HG02973 (cell line): ENCODE measurements around the gene FGD4.

Experiments used
- ATAC-seq: cut with Tn5 transposase; IDR thresholded peaks from one replicate; pipeline ENCODE4 v1.9.1; 2021; ENCODE audit warnings: moderate library complexity; ENCODE audit not compliant: unreplicated experiment

Gene FGD4

GRCh38 chr12:32603071-32603470 lies 203.7 kb downstream of the FGD4 start:
- no peak for ATAC-seq

GRCh38 chr12:32603858-32604257 lies 204.5 kb downstream of the FGD4 start:
- ATAC-seq: peak; percentile 90

GRCh38 chr12:32604565-32604964 lies 205.2 kb downstream of the FGD4 start:
- no peak for ATAC-seq

DNA sequence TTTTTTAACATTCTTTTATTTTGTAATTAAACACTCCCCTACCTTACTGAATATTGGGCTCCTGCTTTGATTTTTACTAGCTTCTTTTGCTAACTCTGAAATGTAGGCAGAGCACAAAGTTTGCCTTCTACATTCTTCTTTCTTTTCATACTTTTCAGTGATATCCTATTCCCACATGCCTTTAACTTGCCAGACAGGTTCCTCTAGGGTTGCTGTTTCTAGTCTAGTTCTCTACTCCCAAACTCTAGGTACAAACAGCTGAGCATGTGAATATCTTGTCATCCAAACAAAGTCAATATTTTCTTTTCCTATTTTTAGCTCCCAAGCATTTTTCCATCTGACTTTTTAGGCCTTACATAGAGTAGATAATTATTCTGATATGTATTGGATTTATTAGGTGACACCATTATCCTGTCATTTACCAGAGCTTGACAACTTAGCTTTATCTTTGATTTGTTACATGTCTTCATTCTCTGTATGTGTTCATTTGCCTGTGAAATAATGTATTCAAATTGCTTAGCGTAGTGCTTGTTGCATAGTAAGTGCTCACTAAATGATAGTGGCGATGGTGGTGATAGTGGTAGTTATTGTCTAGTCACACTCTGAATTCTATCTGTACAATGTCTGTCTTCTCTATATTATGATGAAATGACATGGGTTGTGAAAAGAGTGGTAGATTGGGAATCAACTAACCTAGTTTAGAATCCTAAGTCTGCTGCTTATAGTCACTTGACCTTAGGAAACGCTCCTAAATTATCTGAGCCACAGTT lies 206.2 kb downstream of the FGD4 start:
- ATAC-seq: no peak

GRCh38 chr12:32606443-32606842 lies 207.1 kb downstream of the FGD4 start:
- no peak for ATAC-seq

DNA sequence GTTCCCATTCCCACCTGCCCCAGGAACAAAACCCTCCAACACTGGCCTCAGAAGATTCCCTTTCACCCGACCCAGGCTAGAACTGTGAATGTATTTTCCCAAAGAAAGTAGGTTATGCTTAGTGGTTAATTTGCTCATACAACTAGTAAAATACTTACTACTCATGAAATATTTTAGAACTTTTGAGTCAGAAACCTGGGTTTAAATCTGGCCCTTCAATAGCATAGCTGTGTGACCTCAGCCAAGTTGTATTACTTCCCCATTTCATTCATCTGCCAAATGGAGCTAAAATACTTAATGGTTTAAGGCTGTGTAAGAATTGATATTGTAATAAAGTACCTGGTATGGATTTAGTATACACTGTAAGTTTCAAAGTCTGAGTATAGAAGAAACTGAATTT lies 210.6 kb downstream of the FGD4 start:
- ATAC-seq: peak; percentile 51

DNA sequence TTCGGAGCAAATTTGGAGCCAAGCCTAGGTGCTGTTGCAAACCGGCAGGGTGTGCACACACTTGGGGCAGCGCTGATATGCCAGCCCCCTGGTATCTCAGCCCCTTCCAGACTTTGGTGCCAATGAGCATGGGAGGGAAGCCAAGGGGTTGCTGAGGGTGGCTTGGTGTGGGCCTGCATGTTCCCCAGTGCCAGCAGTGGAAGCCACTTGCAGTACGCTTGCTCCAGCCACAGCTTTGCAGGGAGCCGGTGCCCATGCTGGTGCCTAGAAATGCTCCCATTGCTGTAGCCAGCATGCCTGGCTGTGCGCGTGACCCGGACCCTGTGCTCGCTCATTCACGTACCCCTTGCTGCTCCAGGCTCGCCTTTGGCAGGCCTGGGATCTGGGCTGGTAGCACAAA lies 212.6 kb downstream of the FGD4 start:
- ATAC-seq: no peak

DNA sequence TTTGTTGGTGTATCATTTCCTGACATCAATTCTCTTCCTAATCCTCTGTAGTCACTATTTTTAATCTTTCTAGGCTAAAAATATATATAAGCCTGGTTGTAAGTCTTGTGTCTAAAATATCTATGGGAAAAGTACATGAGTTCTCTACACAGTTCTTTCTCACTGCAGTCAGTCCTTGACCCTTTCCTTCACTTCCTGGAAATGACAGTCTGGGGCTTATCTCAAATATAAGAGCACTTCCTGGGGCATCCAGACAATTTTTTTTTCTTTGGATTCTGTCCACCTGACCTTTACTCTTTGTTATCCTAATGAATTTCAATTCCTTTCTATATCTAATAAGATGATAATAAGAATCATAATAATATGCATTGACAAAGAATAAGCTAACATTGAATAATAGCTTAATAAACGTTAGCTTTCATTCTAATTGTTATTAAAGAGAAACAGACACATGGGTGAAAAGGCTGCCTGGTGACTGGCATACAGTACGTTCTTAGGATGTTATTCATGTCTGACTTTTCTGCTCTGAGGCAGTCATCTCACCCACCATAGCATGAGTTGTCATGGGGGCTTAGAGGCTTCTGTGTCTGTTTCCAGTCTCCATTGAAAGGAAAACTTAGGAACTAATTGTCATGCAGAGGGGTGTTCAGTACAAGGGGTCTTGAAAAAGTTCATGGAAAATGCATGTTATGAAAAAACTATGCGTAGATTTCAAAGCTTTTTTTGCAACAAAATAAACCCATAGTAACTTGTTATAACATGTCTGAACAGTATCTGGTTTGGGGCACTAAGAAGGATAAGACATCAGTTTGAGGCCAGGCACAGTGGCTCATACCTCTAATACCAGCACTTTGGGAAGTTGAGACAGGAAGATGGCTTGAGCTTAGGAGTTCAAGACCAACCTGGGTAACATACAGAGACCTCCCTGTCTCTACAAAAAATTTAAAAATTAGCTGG lies 213.6 kb downstream of the FGD4 start:
- no peak for ATAC-seq

DNA sequence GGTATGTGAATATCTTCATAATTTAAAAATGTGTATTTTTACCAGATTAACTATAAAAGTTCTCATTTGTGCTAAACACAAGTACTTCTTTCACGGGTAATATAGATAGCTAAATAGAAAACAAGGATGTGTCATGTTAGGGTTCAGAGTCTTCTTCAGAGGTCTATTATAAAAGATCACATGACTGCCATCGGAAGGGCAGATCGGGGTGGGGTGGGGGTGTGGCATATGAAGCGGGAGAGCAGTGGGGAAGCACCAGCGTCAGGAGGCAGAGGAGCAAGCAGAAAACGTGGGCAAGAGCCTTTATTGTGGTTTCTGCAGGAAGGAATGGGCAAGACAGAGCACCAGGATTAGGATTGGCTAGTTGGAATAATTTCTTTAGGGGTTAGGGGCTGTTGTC lies 216.1 kb downstream of the FGD4 start:
- no peak for ATAC-seq

GRCh38 chr12:32617534-32617933 lies 218.2 kb downstream of the FGD4 start:
- no peak for ATAC-seq

GRCh38 chr12:32618115-32618514 lies 218.8 kb downstream of the FGD4 start:
- no peak for ATAC-seq

- no peak for ATAC-seq
These were observed 228.6 kb downstream of the FGD4 start for GRCh38 chr12:32627976-32628375.

- no peak for ATAC-seq
These were observed 242.0 kb downstream of the FGD4 start for GRCh38 chr12:32641287-32641901.

- ATAC-seq: no peak
These were observed 245.1 kb downstream of the FGD4 start for GRCh38 chr12:32644431-32644830.

- ATAC-seq: no peak
These were observed 247.9 kb downstream of the FGD4 start for GRCh38 chr12:32647275-32647674.

DNA sequence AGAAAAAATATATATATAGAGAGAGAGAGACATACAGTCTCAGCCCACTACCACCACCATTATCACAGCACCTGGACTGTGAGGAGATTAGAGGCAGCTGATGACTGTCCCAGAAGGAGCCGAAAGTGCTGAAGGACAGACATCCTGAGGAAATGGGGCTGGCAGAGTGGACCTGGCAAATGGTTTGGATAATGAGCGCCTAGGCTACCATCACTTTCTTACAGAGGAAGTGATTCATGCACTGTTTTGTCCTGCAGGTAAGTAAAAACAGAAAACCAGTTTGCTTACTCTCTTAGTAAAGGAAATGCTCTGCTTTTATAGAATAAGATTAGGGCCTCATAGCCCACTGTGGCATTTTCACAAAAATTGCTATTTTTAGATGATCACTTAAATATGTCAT lies 251.2 kb downstream of the FGD4 start:
- ATAC-seq: no peak

DNA sequence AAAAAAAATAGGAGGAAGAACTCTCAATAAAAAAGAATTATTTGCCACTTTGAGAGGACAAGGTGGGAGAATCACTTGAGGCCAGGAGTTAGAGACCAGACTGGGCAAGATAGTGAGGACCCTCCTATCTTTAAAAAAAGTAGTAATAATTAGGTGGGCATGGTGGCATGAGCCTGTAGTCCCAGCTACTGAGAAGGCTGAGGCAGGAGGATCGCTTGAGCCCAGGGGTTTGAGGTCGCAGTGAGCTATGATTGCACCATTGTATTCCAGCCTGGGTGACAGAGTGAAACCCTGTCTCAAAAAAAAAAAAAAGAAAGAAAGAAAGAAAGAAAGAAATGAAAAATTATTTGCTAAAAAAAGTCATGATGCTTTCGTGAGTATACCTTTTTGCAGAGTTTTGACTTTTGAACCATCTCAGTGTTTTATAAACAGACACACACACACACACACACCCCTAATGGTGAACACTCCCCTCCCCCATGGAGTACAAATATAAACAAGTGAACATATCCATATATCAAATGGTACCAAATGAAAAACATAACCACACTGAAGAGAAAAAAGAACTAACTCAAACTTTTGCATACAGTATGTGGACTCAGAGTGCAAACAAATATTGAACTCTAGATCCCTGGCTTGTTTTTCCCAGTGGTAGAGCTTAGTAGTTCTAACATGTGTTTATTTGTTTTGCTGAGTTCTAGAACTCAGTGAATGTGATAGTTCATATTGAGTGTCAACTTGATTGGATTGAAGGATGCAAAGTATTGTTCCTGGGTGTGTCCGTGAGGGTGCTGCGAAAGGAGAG lies 252.0 kb downstream of the FGD4 start:
- no peak for ATAC-seq

DNA sequence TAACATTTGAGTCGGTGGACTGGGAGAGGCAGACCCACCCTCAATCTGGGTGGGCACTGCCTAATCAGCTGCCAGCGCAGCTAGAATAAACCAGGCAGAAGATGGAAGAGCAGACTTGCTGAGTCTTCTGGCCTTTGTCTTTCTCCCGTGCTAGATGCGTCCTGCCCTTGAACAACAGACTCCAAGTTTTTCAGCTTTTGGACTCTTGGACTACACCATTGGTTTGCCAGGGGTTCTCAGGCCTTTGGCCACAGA lies 252.5 kb downstream of the FGD4 start:
- no peak for ATAC-seq

- no peak for ATAC-seq
These were observed 260.6 kb downstream of the FGD4 start for GRCh38 chr12:32659908-32660440.

GRCh38 chr12:32661706-32662105 lies 262.3 kb downstream of the FGD4 start:
- no peak for ATAC-seq

- no peak for ATAC-seq
These were observed 263.3 kb downstream of the FGD4 start for GRCh38 chr12:32662665-32663064.
